Stimulated activated CD4-positive, alpha-beta T cell treated with anti-CD3 and anti-CD28 coated beads, Interleukin-4, amount 100 ng/mL, for 4 hours (primary cell): ENCODE measurements around the gene OXCT2.

Experiments used
- DNase-seq, 2 experiments: peaks; one replicate each; pipeline ENCODE4 v3.0.0-alpha.2; 2020

OXCT2 gene

DNA sequence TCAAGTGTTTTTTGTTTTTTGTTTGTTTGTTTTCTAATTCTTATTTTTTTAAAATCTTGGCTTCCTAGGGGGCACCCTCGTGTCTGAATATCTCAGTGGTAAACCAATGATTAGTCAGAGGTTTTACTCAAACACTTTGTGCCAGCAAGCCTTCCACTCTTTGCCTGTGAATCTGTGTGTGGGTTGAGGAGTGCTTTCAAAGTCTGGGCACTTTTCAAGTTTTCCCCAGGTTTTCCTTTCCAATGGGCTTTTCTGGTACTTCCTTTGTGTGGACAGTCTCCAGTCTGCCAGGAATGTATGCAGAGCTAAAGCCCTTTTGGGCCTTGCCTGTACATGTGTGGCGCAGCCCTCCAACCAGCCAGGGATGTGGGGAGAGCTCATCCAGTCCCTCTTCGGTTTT lies 42.1 kb downstream of the OXCT2 start:
- no peak for DNase-seq

DNA sequence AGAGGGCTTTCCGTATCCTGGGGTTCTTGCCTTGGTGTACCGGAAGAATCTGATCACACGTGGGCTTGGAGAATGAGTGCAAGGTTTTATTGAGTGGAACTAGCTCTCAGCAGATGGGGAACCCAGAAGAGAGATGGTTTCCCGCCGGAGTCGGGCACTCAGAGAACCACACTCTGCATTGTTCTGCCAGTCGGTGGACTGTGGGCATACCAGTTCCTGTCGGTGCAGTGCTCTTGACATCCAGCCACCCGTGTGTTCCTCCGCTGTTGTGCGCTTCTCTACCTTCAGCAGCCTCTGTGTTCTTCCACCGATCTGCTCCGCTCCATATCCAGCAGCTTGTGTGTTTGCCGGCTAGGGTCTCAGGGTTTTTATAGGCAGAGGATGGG lies 43.2 kb downstream of the OXCT2 start:
- no peak for DNase-seq

DNA sequence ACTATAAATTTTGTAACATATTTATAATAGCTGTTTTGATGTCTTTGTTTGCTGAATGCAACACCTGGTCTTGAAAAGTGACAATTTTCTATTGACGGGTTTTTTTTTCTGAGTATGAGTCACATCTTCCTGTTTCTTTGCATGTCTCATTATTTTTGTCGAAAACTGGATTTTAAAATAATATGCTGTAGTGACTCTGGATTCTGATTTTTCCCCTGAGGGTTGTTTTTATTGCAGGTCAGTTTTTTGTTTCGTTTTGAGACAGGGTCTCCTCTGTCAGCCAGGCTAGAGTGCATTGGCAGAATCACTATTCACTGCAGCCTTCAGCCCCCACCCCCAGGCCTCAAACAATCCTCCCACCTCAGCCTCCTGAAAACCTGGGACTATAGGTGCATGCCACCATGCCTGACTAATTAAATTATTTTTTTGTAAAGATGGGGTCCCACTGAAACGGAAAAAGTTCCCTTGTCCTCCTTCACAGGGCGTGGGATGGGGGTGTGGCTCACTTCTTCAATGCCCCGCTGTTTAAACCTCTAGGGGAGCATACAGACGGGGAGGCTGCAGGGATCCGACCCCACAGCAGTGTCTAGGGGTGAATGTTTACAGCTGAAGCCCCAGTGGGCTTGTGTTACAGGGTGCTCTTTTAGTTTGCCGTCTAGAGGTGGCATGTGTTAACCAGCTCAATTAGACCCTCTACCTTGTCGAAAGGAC lies 43.8 kb downstream of the OXCT2 start:
- DNase-seq, result no peak

DNA sequence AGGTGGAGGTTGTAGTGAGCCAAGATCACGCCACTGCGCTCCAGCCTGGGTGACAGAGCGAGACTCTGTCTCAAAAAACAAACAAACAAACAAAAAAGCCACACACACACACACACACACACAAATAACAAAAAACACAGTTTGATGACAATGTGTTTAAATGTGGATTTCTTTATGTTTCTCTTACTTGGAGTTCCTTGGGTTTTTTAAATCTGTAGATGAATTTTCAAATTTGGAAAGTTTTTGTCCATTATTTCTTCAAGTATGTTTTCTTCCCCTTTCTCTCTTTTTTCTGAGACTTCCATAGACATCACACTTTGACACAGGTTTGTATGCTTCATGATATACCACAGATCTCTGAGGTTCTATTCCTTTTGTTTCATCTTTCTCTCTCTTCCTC lies 44.5 kb downstream of the OXCT2 start:
- no peak for DNase-seq

DNA sequence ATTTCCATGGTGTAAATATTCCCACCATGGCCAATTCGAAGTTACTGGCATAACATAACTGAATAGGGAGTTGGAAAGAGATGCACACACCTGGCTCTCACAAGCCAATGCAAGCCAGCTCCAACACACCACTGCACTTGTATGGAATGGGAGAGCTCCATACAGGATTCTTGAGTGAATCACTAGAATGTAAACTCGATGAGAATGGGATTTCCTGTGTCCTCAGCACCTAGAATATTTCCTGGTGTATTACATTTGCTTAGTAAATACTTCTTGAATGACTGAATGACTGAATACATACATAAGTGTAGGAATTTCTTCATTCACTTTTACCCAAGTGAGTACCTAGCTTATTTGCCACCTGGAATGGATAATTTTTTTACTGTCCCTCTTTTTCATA lies 48.7 kb downstream of the OXCT2 start:
- DNase-seq, result no peak

DNA sequence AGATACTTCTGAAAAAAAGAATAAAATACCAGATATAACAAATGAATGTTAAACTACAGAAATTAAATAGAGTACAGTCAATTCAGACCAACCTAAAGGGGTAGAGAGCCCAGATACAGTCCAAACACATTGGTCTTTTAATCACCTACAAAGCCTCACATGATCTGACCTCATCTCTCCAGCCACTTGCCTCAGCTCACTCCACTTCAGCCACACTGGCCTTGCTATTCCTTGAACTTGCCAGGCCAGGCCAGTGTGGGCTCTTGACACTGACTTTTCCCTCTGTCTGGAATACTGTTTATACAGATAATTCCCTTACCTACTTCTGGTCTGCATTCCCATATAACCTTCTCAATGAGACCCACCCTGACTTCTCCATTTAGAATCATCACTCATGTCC lies 49.5 kb downstream of the OXCT2 start:
- no peak for DNase-seq

DNA sequence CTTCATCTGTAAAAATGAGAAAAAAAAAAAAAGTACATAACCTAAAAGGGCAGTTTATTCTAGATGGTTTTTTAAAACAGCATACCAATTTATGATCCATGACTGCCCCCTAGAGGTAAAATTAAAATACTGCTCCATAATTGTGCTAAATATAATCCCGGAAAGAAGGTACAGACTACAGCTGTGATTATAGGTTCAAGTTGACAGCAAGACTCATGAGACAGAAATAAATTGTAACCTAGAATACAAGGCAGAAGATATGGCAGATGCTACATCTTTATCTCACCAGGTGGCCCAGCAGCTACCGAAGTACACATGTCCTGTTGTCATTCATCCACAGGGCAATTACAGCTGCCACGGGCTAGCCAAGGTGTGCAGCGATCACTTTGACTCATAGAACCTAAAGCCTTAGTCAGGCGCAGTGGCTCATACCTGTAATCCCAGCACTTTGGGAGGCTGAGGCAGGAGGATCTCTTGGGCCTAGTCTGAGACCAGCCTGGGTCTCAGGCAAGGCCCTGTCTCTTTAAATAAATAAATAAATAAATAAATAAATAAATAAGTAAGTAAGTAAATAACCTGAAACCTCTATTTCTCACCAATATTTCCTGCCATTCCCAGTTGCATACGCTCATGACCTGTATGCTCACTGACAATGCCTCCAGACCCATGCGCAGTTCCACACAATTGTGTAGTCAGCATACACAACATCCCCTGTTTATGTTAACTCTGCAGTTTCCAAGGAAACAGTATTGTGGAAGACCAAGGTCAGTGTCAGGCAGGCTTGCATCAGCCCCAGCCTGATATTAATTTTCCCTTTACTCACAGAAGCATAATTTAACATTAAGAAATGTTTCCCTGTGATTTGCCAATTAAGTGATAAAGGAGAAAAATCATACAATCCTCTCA lies 50.8 kb downstream of the OXCT2 start:
- no peak for DNase-seq
